Stimulated activated CD4-positive, alpha-beta T cell treated with anti-CD3 and anti-CD28 coated beads, Interleukin-4, amount 100 ng/mL, for 4 hours (primary cell): ENCODE results near the gene C16orf90.
"Not testable (repeated sequence)": the region's sequence is repeated elsewhere in the genome, so short reads cannot be mapped to it uniquely, and the experiment has no call there.

Experiments used
- DNase-seq, 2 experiments: peaks; one replicate each; pipeline ENCODE4 v3.0.0-alpha.2; 2020

The C16orf90 gene

GRCh38 chr16:3482659-3483241, 12.5 kb downstream of the C16orf90 start:
- DNase-seq: no peak

- DNase-seq: no peak
These were observed 13.3 kb downstream of the C16orf90 start for GRCh38 chr16:3481696-3482658.

GRCh38 chr16:3480901-3481695, 14.2 kb downstream of the C16orf90 start:
- DNase-seq: no peak

GRCh38 chr16:3479654-3480216, 15.6 kb downstream of the C16orf90 start:
- DNase-seq: no peak

DNA sequence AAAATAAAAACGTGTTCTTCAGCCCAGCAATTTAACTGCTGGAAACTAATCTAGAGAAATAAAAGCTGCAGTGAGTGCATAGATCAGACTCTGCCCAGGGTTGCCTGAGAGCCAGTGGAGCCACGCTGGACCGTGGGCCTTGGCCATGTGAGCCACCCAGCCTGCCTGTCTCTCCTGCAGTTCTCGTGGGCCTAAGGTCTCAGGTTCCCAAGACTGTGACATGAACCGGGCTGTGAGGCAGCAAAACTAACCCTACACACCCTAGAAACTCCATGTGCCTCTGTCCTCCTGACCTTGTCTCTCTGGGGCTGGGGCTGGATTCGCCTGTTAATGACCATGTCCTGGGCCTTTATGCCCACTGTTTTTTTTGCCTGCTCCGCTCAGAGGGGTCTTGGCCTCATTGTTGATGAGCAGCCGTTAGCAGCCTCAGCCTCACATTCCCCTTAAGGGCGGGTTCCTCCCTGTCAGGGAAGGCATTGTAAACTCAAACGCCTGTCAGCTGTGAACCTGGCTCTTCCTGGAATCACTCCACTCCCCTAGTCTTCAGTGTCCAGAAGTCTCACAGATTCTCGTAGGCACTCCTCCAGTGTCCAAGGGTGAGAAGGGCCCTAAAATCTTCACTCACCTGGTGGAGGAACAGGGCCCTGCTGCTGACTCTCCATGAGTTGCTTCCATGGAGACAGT, 16.9 kb downstream of the C16orf90 start:
- no peak for DNase-seq

DNA sequence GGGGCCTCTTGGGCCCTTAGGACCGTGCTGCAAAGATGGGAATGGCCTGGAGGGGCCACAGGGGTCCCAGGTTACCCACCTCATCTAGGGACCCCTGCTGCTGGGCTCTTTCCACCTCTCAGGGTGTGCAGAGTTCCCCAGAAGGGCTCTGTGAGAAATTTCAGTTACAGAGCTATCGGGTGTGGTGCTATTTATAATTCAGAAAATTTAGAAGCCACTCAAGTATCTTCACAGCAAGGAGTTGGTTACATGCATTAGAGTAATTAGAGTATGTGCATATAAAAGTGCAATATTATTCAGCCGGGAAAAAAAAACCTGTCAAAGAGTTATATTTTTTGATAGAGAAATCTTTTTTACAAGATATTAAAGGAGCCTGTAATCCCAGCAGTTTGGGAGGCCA, 18.9 kb downstream of the C16orf90 start:
- no peak for DNase-seq

- no peak for DNase-seq
These were observed 19.5 kb downstream of the C16orf90 start for GRCh38 chr16:3475604-3476375.

DNA sequence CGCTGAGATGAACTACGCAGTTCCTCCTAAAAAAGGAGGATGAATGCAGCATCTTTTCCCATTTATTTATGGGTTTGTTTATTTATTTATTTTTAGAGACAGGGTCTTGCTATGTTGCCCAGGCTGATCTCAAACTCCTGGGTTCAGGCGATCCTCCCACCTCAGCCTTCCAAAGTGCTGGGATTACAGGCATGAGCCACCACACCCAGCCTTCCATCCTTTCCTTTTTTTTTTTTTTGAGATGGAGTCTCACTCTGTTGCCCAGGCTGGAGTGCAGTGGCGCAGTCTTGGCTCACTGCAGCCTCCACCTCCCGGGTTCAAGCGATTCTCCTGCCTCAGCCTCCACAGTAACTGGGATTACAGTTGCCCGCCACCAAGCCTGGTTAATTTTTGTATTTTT, 20.4 kb downstream of the C16orf90 start:
- not testable (repeated sequence) for DNase-seq

DNA sequence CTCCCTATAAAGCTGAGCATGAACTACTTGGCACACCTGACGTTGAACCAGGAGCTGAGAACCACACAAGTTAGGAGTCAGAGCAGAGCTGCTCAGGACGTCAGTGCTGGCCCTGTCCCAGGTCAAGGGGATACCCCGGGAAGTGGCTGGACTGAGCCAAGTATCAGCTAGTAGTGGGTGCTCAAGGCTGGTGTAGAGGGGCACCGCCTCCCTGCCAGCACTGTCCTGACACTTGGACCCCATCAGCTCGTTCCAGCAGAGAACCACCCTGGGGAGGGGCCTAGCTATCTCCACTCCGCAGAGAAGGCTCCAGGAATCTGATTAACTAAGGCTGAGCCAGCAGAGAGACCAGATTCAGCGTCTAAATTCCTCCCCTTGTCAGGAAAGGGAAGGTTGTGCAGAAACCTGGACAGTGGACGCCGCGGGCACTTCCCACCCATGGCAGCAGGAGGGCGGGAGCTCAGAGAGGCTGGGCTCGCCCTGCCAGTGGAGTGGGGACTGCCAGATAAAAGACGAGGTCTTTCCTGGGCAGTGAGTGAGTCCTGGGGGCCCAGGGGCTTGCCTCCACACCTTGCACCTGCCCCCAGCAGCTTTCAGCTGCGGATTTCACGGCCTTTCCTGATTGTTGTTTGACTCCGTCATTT, 21.0 kb downstream of the C16orf90 start:
- no peak for DNase-seq

GRCh38 chr16:3473596-3473943, 21.7 kb downstream of the C16orf90 start:
- not testable (repeated sequence) for DNase-seq

DNA sequence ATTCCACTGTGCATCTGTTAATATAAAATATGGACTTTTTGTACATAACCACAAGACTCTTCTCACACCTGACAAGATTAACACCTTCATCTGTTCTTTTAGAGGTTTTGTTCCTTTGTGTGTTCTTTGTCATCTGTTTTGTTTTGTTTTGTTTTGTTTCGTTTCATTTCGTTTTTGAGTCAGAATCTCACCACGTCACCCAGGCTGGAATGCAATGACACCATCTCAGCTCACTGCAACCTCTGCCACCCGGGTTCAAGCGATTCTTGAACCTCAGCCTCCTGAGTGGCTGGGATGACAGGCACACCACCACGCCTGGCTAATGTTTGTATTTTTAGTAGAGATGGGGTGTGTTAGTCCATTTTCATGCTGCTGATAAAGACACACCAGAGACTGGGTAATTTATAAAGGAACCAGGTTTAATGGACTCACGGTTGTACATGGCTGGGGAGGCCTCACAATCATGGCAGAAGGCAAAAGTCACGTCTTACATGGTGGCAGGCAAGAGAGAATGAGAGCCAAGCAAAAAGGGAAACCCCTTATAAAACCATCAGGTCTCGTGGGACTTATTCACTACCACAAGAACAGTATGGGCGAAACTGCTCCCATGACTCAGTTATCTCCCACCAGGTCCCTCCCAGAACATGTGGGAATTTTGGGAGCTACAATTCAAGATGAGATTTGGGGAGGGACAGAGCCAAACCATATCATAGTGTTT, 22.3 kb downstream of the C16orf90 start:
- no peak for DNase-seq

DNA sequence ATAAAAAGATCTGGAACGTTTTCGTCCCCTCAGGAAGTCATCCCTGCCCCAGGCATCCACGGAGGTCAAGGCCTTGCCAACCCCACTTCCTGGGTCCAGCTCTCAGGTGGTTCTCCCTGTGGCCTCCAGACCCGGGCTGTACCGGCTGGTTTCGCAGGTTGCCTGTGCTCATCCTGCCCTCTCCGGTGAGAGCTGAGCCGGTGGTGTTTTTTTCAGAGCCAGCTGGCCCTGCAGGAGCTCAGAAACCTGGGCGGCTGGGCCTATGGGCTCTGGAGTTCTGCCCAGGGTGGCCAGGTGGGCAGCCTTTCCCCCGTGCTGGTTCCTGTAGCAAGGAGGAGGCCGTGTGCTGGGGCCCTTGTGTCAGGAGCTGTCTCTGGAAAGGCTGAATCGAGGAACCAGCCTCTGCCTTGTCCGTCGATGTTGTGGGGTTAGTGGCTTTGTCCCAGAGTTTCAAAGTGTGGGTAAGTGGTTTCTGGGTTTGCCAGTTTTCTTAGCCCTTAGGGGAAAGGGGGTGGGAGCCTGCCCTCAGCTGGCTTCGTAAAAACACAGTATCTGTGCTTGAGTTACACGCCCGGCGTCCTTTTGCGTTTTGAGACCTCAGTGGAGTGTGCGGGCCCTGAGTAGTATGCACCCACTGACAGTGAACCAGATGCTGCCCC, 23.6 kb downstream of the C16orf90 start:
- no peak for DNase-seq

DNA sequence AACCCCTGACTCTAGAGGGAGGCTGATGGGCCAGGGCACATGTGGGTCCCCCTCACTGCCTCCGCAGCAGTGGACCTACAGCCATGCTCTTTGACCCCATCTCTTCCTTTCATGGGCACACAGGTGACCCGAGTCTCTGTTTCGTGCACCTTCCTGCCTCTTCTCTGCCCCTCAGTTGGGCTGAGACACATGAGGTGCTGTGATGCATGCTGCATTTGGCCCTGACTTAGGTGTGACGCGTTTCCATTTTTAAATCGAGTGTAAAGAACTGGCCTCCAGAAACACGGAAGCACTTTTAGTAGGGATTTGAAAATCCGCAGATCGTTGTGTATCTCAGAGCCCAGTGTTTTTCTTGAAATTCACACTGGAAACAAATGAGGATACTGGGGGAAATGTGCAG, 24.6 kb downstream of the C16orf90 start:
- no peak for DNase-seq

DNA sequence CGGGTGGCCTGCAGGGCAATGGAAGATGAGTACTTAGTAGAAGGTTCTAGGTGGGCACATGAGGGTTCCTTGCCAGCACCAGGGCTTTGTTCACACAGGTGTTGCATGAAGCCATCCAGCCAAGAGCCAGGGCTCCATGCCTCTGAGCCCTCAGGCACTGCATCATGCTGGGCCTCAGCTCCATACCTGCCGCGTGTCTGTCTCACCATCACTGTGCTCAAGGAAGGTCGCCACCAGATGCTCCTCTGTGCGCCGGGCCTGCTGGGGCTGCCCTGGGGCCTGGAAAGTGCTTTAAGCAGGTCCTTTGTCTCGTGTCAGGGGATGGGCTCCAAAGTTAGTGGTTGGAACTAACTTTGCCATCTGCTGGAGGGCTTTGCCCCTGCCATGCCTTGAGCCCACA, 25.6 kb downstream of the C16orf90 start:
- DNase-seq: no peak

- no peak for DNase-seq
These were observed 26.8 kb downstream of the C16orf90 start for GRCh38 chr16:3468501-3468900.

- no peak for DNase-seq
These were observed 27.4 kb downstream of the C16orf90 start for GRCh38 chr16:3467921-3468320.

GRCh38 chr16:3467182-3467581, 28.1 kb downstream of the C16orf90 start:
- no peak for DNase-seq

- DNase-seq: no peak
These were observed 29.2 kb downstream of the C16orf90 start for GRCh38 chr16:3465911-3466584.

DNA sequence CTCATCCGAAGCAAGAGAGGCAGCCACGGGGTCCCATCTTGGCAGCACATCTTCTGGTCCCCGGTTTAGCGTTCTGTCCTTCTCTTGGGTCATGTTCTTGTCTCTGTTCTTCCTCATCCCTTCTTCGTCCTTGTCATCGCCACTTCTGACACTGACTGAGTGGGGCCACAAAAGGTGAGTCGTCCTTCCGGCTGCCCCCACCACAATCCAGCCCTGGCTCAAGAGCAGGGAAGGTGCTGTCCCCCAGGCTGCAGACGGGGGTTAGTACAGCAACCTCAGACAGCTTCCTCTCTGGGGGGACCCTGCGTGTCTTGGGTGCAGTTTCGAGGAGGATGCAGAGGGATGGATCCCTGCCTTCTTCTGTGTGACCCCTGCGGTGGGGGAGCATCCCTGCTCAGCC, 30.0 kb downstream of the C16orf90 start:
- no peak for DNase-seq
